HEK293T (cell line): Measurements from ENCODE around the gene SH3D19.

Source experiments
- CTCF ChIA-PET: fragments of 350-600 bp; formaldehyde crosslinking; extraction: SDS; loops from one replicate; lab custom pipeline; 2021; ENCODE audit warnings: antibody characterized with exemption, inconsistent platforms; lab: Yijun Ruan, JAX
- POLR2A ChIA-PET: fragments of 350-600 bp; formaldehyde crosslinking; extraction: SDS; loops from one replicate; lab custom pipeline; 2020; ENCODE audit warnings: antibody characterized with exemption, inconsistent platforms; lab: Yijun Ruan, JAX
- DNase-seq: peaks from one replicate; pipeline ENCODE4 v3.0.0; 2012; ENCODE audit warnings: mixed read lengths; ENCODE audit errors: extremely low spot score
- ARNT ChIP-seq: fragments of 450-650 bp; IDR thresholded peaks from 2 replicates; pipeline ENCODE4 v1.6.1; 2017; ENCODE audit warnings: mild to moderate bottlenecking
- BHLHE40 ChIP-seq: fragments of 450-650 bp; IDR thresholded peaks from 2 replicates; pipeline ENCODE4 v1.6.1; 2016; ENCODE audit warnings: mild to moderate bottlenecking, moderate library complexity, borderline replicate concordance
- CTBP1 ChIP-seq: fragments of 450-650 bp; IDR thresholded peaks from 2 replicates; pipeline ENCODE4 v1.6.1; 2016; ENCODE audit warnings: borderline replicate concordance
- ELF4 ChIP-seq: fragments of 450-650 bp; IDR thresholded peaks from 2 replicates; pipeline ENCODE4 v1.6.1; 2017; ENCODE audit warnings: antibody characterized with exemption
- FOXA1 ChIP-seq: fragments of 450-650 bp; IDR thresholded peaks from 2 replicates; pipeline ENCODE4 v1.6.1; 2016; ENCODE audit warnings: mild to moderate bottlenecking
- FOXK2 ChIP-seq: fragments of 450-650 bp; IDR thresholded peaks from 2 replicates; pipeline ENCODE4 v1.6.1; 2016; ENCODE audit warnings: mild to moderate bottlenecking
- FOXM1 ChIP-seq: fragments of 450-650 bp; IDR thresholded peaks from 2 replicates; pipeline ENCODE4 v1.6.1; 2017; ENCODE audit warnings: mild to moderate bottlenecking, borderline replicate concordance
- HDGF ChIP-seq: fragments of 450-650 bp; IDR thresholded peaks from 2 replicates; pipeline ENCODE4 v1.6.1; 2017; ENCODE audit warnings: antibody characterized with exemption, borderline replicate concordance
- L3MBTL2 ChIP-seq: fragments of 450-650 bp; conservative IDR thresholded peaks from 2 replicates; pipeline ENCODE4 v1.6.1; 2016; ENCODE audit warnings: mild to moderate bottlenecking
- LEF1 ChIP-seq: fragments of 450-650 bp; IDR thresholded peaks from 2 replicates; pipeline ENCODE4 v1.6.1; 2017; ENCODE audit warnings: mild to moderate bottlenecking, borderline replicate concordance
- NFRKB ChIP-seq: fragments of 450-650 bp; IDR thresholded peaks from 2 replicates; pipeline ENCODE4 v1.6.1; 2016; ENCODE audit warnings: mild to moderate bottlenecking, moderate library complexity
- PKNOX1 ChIP-seq: fragments of 450-650 bp; IDR thresholded peaks from 2 replicates; pipeline ENCODE4 v1.6.1; 2016
- SP1 ChIP-seq: fragments of 450-650 bp; IDR thresholded peaks from 2 replicates; pipeline ENCODE4 v1.6.1; 2017
- SUZ12 ChIP-seq: fragments of 450-650 bp; IDR thresholded peaks from 2 replicates; pipeline ENCODE4 v1.6.1; 2016; ENCODE audit warnings: mild to moderate bottlenecking
- TARDBP ChIP-seq: fragments of 450-650 bp; IDR thresholded peaks from 2 replicates; pipeline ENCODE4 v1.6.1; 2016
- ZNF384 ChIP-seq: fragments of 450-650 bp; IDR thresholded peaks from 2 replicates; pipeline ENCODE4 v1.6.1; 2016

The SH3D19 gene

DNA sequence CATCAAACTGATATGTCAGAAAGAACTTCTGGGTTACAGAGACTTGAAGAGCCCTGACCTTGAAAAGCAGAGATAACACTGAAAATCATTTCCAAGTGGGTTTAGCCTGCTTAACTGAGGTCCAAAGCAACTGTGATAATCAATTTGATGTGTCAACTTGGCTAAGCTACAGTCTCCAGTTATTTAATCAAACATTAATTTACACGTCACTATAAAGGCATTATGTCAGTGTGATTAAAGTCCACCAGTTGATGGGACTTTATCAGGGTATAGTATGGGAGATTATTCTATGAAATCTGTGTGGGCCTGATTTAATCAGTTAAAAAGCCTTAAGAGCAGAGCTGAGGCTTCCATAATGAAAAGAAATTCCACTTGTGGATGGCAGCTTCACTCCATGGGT, 117.5 kb downstream of the SH3D19 start:
- ChIA-PET CTCF (no interaction called here), POLR2A (interaction anchor here (0.5 kb wide), 1 partner anchor 22 kb away, joined by 4 read pairs; no protein-coding TSS in a partner anchor)
- TF ChIP-seq PKNOX1 (no peak), NFRKB (no peak), HDGF (no peak), ELF4 (no peak), FOXK2 (no peak), BHLHE40 (no peak), SUZ12 (no peak), FOXA1 (no peak), ZNF384 (no peak), LEF1 (no peak), ARNT (no peak), CTBP1 (no peak), TARDBP (no peak), L3MBTL2 (no peak)
- no peak for DNase-seq

DNA sequence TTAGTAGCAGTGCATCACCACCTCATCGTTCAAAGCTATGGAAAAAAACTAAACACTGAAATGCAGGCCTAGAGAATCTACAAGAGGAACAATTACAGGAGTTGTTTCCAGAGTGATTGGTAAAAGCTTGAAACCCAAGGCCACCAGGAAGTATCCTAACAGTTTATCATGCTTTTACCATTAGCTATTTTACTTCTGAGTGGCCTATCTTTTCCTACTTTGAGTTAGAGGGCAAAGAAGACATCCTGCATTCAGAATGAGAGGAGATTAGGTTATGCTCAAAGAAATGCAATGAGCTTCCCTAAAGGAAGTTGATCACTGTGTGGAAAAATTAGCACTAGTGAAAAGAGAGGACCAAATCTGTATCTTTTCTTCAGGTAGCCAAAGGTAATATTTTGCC, 118.2 kb downstream of the SH3D19 start:
- DNase-seq, result no peak
- POLR2A ChIA-PET, result no interaction called here
- CTCF ChIA-PET, result interaction anchor here (1.0 kb wide), 1 partner anchor 19 kb away, joined by 4 read pairs; no protein-coding TSS in a partner anchor
- TF ChIP-seq TARDBP (no peak), BHLHE40 (no peak), ELF4 (no peak), ARNT (no peak), HDGF (no peak), SUZ12 (no peak), FOXM1 (no peak)

DNA sequence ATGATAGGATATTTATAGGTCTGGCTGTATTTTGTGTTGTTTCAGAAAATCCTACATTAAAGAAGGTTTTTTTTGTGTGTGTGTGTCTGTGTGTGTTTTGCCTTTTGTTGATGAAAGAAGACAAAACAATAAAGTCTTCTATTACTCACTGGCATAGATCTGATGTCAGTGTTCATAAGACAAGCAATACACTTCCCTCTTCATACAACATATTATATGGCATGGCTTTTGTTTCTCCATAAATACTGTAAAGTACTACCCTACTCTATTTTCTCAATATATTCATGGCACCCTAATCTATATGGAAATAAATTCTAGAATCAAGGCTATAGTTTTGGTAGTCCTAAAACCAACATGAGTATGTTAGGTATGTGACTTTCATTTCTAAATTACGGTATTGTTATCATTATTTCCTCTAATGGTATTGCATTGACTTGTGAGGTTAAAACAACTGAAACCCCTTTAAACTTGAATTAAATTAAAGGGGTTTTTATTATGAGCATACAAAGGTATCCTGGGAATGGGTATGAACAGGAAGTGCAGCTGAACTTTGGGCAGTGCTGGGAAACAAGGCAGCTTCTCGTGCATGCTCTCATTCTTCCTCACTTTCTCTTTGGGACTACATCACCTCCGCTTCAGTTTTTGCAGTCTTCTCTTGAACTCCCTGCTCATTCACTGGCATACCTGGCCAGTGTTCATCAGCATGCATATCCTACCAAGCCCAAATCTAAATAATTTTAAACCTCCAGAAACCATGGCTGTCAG, 119.0 kb downstream of the SH3D19 start:
- TF ChIP-seq BHLHE40, result no peak
- TF ChIP-seq L3MBTL2, result no peak
- TF ChIP-seq ZNF384, result no peak
- ChIA-PET CTCF (interaction anchor here (1.0 kb wide), 1 partner anchor 20 kb away, joined by 4 read pairs; no protein-coding TSS in a partner anchor), POLR2A (no interaction called here)
- DNase-seq, result no peak

- TF ChIP-seq ZNF384 (no peak), NFRKB (no peak), FOXM1 (no peak), LEF1 (no peak), L3MBTL2 (no peak), ELF4 (no peak), SUZ12 (no peak), FOXK2 (no peak), SP1 (no peak), FOXA1 (no peak), HDGF (no peak), PKNOX1 (no peak), BHLHE40 (no peak), TARDBP (no peak), CTBP1 (no peak), ARNT (no peak)
- DNase-seq, result no peak
- POLR2A ChIA-PET, result interaction anchor here (0.6 kb wide), 1 partner anchor 712 kb away, joined by 3 read pairs; no protein-coding TSS in a partner anchor
- CTCF ChIA-PET, result no interaction called here
Observed at GRCh38 chr4:151205722-151206121, 119.7 kb downstream of the SH3D19 start.

DNA sequence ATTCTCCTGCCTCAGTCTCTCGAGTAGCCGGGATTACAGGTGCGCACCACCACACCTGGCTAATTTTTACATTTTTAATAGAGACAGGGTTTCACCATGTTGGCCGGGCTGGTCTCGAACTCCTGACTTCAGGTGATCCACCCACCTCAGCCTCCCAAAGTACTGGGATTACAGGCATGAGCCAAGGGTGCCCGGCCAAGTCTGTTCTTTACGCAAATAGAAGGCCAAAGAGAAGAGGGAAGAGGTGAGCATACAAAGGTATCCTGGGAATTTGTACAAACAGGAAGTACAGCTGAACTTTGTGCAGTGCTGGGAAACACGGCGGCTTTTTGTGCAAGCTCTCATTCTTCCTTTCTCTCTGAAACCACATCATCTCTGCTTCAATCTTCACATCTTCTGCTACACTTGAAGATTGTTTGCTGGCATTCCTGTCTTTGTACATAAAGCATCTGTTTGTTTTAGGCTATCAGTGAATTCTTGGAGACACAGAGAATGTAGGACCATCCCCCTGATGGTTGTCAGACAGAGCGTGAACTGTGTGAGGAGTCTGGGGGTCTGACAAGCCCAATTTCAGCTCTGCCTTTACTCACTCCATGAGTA, 120.4 kb downstream of the SH3D19 start:
- ChIA-PET POLR2A (interaction anchor here (0.6 kb wide), 1 partner anchor 711 kb away, joined by 3 read pairs; no protein-coding TSS in a partner anchor), CTCF (no interaction called here)
- DNase-seq, result no peak
- no peak for TF ChIP-seq CTBP1
- TF ChIP-seq NFRKB, result no peak

DNA sequence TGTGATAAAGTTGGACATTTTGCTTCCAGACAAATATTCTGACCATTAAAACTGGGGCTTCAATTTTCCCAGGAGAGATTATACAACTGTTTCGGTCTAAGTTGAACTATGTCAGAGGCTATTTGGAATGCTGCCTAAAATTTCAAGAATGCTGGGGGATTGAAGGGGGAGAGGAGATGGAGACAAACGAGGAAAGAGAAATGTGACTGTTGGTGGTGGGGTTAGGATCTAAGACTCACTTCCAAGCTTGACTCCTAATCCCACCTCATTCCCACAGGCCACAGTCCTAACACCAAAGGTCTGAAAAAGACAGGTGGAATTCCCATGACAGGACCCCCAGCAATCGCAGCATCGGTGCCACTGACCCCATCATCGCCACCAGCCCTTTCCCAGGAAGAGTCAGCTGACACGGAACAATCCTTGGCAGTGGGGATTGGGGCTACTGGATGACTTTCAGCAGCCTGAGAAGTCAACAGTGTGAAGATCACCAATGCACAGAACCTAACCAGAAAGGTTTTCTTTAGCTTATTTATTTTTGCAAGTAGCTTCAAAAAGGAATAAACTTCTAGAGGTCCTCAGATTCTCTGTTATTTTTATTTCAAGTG, 122.5 kb downstream of the SH3D19 start:
- TF ChIP-seq SP1 (no peak), SUZ12 (no peak), PKNOX1 (no peak), L3MBTL2 (no peak), ELF4 (no peak), BHLHE40 (no peak), ZNF384 (no peak), HDGF (no peak), FOXM1 (no peak), ARNT (no peak)
- ChIA-PET POLR2A (no interaction called here), CTCF (no interaction called here)
- DNase-seq, result no peak
